CD4-positive, alpha-beta T cell treated with Interleukin-6 for 4 hours (primary cell): Measurements from ENCODE around the gene SMG6.
"Not testable (repeated sequence)": the region's sequence is repeated elsewhere in the genome, so short reads cannot be mapped to it uniquely, and the experiment has no call there.

ENCODE experiments used
- DNase-seq: peaks from one replicate; pipeline ENCODE4 v3.0.0-alpha.2; 2020; ENCODE audit warnings: mixed read lengths

Gene SMG6

GRCh38 chr17:2227025-2227699, 76.4 kb downstream of the SMG6 start:
- no peak for DNase-seq

GRCh38 chr17:2223617-2223927, 80.0 kb downstream of the SMG6 start:
- no peak for DNase-seq

- peak; percentile 30 for DNase-seq
Observed at GRCh38 chr17:2222901-2223616, 80.5 kb downstream of the SMG6 start.

GRCh38 chr17:2222301-2222700, 81.3 kb downstream of the SMG6 start:
- no peak for DNase-seq

GRCh38 chr17:2218426-2218825, 85.2 kb downstream of the SMG6 start:
- DNase-seq = no peak

GRCh38 chr17:2215616-2216364, 87.8 kb downstream of the SMG6 start:
- DNase-seq = peak; percentile 77

- DNase-seq = peak; percentile 40
Observed at GRCh38 chr17:2214929-2215615, 88.5 kb downstream of the SMG6 start.

- peak; percentile 45 for DNase-seq
Observed at GRCh38 chr17:2214047-2214928, 89.3 kb downstream of the SMG6 start.

- no peak for DNase-seq
Observed at GRCh38 chr17:2213291-2213960, 90.2 kb downstream of the SMG6 start.

- DNase-seq = no peak
Observed at GRCh38 chr17:2212400-2212981, 91.1 kb downstream of the SMG6 start.

GRCh38 chr17:2211661-2212399, 91.8 kb downstream of the SMG6 start:
- no peak for DNase-seq

- no peak for DNase-seq
Observed at GRCh38 chr17:2210726-2211125, 92.9 kb downstream of the SMG6 start.

- DNase-seq = no peak
Observed at GRCh38 chr17:2207815-2208515, 95.6 kb downstream of the SMG6 start.

GRCh38 chr17:2204393-2204792, 99.2 kb downstream of the SMG6 start:
- DNase-seq = no peak

GRCh38 chr17:2203818-2204217, 99.8 kb downstream of the SMG6 start:
- no peak for DNase-seq

GRCh38 chr17:2202996-2203575, 100.5 kb downstream of the SMG6 start:
- no peak for DNase-seq

- no peak for DNase-seq
Observed at GRCh38 chr17:2202302-2202995, 101.1 kb downstream of the SMG6 start.

GRCh38 chr17:2199386-2199785, 104.2 kb downstream of the SMG6 start:
- DNase-seq = not testable (repeated sequence)

- DNase-seq = no peak
Observed at GRCh38 chr17:2198927-2199326, 104.7 kb downstream of the SMG6 start.
